ENCODE measurements around the gene MAPK14.
"Not testable (repeated sequence)": the region's sequence is repeated elsewhere in the genome, so short reads cannot be mapped to it uniquely, and the experiment has no call there.

The MAPK14 gene

DNA sequence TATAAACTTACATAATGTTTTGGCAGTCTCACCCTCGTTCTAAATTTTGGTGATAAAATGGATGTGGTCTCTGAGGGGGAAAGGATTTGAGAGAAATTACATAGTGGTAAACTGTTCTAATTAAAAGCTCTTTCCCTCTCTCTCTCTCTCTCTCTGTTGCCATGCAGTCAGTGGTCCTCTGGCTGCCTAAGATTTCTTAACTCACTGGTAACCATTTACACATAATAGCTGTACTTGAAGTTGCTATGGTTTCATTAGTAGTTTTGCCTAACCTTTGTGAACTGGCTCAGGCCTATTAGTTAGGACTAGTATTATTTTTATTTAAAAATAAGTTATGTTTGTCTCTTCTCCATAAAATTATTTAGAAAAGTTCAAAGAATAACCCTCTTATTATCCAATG, 42.0 kb downstream of the MAPK14 start:
- no peak for DNase-seq (ENCODE audit: low spot score)

DNA sequence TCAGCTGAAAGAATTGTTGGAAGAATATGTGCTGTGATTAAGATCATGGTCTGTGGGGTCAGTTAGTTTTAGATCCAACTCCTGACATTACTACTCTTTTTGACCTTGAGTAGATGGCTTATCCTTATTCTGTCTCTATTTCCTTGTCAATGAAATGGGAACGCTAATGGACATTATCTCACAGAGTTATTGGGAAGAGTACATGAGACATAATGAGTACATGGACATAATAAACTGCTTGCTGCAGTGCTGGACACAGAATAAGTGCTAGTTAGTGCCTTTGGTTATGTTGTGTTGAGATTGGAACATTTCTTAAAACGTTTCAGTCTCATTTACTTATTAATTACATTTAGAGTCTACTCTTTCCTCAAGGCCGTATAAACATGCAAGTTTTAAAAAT, 42.6 kb downstream of the MAPK14 start:
- no peak for DNase-seq (ENCODE audit: low spot score)

DNA sequence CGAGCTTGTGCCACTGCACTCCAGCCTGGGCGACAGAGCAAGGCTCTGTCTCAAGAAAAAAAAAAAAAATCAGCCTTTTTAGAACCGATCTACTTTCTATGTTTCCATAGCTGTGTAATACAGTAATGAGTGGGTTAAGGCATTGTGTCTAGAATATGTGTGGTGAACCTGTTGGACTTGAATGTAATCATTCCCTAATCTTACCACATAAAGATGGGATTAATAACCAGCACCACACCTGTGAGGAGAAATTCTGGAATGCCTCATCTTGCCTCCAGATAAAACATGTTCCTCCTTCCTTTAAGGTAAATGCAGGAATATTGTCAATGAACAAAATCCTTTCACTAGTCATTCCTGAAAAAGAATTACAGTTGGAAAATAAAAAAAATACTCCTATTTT, 43.7 kb downstream of the MAPK14 start:
- no peak for DNase-seq (ENCODE audit: low spot score)

DNA sequence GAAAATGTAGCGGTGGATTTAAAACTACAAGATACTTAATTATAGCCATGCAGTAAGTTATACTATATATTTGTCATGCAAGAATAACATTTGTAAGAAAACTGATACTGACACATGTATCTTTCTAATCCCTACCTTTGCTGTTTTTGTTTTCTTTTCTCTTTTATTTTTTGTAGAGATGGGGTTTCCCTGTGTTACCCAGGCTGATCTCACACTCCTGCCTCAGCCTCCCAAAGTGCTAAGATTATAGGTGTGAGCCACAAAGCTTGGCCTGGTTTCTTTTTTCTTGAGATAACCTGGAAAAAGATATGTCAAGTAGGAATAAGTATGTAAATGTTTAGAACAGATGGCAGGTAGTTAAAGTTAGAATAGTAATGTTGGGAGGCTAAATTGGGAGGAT, 44.1 kb downstream of the MAPK14 start:
- no peak for DNase-seq (ENCODE audit: low spot score)

DNA sequence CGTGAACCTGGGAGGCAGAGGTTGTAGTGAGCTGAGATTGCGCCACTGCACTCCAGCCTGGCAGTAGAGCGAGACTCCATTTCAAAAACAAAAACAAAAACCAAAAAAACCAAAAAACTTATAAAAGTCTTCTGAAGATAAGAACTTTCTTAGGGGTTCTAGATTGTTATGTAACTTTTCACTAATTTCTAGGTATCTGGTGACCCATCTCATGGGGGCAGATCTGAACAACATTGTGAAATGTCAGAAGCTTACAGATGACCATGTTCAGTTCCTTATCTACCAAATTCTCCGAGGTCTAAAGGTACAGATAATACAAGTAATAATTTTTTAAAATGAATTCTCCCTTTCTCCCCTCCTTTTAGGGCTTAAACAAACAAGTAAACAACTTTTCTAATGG, 45.1 kb downstream of the MAPK14 start:
- DNase-seq (ENCODE audit: low spot score) = no peak

DNA sequence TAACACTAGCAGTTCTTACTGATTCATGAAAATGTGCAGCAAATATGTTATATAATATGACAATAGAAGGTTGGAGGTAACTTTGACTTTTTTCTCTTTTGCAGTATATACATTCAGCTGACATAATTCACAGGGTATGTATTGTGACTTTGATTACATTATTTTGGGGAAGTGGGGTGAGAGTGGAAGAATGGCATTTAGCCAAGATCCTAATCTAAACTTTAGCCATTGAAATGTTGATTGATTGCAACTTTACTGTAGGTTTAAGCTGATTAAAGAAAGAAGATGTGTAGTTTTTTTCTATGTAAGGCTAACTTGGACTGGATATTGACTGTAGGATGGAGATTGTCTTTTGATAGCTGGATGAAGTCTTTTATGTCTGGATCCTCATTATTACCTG, 46.0 kb downstream of the MAPK14 start:
- no peak for DNase-seq (ENCODE audit: low spot score)

DNA sequence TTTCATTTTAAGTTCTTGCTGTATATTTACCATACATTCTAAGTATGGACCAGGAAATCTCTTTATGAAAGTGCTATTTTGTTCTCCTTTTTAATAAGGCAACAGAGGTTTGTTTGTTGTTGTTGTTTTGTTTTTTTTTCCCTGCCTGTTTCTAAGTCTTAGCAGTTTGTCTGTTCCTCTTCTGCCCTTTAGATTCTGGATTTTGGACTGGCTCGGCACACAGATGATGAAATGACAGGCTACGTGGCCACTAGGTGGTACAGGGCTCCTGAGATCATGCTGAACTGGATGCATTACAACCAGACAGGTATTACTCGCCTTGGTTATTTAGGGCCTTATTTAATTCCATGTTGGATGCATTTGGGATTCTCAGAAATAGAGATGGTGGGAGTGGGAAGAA, 48.0 kb downstream of the MAPK14 start:
- peak; percentile 68 for DNase-seq (ENCODE audit: low spot score)

DNA sequence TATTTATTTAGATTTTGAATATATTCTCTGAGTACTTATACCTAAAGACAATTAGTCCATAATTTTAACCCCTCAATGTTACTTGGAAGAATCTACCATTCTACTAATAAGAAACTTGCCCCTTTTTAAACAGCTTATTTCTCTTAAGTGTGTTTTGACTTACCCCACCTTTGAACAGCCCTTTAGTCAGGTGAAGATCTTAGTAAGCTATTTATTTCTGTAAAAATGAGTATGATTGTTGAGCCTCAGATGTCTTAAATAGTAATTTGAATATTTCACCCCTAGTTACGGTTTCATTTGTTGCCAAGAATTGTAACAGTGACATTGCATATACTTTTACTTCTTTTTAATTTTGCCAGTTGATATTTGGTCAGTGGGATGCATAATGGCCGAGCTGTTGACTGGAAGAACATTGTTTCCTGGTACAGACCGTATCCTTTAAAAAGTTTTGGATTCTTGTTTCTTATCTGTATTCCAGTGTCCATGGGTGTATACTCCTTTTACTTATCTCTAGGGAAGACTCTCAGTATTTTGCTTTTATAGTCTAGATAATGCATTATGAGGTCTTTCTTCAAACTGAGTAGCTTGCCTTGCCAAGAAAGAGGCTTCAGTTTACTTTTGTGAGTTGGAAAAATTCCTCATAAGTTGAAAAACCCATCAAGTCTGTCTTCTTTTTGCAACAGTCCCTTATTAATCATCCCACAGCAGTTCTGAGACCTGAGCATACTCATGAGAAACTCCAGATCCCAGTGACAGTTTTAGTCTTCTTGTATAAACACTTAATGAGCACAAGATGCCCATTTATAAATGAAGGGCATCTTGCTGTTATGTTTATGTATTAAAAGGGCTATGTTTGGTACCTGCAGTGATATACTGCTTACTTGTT, 48.8 kb downstream of the MAPK14 start:
- no peak for DNase-seq (ENCODE audit: low spot score)

DNA sequence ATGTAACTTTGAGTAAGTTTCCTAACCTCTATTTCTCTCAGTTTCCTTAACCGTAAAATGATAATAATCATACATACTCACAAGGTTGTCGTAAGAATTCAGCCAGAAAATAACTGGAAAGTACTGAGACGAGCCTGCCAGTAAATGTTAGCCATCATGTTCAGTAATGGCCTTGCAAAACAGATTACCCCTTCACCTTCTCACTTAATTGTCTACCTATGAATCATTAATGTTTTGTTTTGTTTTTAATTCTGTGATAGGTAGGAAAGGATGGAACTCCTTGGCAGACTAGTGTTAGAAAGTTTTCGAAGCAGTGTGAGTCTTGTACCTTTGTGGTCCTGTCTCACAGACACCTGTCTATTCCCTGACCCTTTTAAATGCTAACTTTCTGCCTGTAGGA, 50.6 kb downstream of the MAPK14 start:
- no peak for DNase-seq (ENCODE audit: low spot score)

DNA sequence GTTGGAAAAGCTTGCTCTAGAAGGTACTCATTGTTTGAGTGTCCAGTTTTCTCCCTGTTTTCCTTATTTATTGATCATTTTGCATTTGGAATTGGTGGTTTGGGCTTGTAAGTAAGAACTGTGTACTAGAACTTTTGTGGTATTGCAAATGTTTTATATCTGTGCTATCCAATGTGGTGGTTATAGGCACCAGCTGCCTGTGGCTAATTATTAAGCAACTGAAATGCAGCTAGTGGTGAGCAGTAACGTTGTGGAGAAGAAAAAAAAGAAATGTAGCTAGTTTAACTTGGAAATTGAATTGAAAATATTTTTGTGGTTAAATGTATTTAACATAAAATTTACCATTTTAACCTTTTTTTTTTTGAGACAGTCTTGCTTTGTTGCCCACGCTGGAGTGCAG, 52.0 kb downstream of the MAPK14 start:
- DNase-seq (ENCODE audit: low spot score) = no peak

DNA sequence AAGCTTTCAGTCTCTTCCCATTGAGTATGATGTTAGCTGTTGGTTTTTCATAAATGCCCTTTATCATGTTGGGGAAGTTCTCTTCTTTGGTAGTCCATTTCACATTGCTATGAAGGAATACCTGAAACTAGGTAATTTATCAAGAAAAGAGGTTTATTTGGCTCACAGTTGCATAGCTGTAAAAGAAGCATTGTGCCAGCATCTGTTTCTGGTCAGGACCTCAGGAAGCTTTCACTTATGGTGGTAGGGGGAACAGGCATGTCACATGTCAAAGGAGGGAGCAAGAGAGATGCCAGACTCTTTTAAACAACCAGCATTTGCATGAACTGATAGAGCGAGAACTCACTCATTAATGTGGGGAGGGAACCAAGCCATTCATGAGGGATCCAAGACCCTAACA, 54.7 kb downstream of the MAPK14 start:
- DNase-seq (ENCODE audit: low spot score) = no peak

DNA sequence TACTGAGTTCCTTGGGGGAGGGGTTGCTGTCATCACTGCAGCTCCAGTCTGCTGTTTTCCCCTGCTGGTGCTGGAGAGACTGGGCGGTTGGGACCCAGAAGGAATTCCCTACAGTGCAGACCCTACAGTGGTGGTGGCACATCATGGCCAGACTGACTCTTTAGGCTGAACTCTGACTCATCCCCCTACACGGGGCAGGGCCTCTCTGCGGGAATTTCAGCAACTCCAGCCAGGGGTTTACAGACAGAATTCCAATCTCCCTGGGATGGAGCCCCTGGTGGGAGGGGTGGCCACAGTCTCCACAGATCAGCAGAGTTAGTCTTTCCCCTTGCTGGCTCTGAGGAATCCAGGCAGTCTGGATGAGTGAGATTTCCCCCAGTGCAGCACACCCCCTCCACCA, 55.8 kb downstream of the MAPK14 start:
- DNase-seq (ENCODE audit: low spot score) = no peak

DNA sequence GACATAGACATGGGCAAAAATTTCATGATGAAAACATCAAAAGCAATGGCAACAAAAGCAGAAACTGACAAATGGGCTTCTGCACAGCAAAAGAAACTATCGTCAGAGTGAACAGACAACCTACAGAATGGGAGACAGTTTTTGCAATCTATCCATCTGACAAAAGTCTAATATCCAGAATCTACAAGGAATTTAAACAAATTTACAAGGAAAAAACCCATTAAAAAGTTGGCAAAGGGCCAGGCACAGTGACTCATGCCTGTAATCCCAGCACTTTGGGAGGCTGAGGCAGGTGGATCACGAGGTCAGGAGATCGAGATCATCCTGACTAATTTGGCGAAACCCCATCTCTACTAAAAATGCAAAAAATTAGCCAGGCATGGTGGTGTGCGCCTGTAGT, 60.6 kb downstream of the MAPK14 start:
- not testable (repeated sequence) for DNase-seq (ENCODE audit: low spot score)

DNA sequence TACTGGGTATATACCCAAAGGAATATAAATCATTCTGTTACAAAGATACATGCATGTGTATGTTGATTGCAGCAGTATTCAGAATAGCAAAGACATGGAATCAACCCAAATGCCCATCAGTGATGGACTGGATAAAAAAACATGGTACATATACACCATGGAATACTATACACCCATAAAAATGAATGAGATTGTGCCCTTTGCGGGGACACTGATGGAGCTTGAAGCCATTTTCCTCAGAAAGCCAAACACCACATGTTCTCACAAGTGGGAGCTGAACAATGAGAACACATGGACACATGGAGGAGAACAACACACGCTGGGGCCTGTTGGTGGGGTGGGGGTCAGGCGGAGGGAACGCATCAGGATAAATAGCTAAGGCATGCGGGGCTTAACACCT, 61.4 kb downstream of the MAPK14 start:
- DNase-seq (ENCODE audit: low spot score) = no peak

DNA sequence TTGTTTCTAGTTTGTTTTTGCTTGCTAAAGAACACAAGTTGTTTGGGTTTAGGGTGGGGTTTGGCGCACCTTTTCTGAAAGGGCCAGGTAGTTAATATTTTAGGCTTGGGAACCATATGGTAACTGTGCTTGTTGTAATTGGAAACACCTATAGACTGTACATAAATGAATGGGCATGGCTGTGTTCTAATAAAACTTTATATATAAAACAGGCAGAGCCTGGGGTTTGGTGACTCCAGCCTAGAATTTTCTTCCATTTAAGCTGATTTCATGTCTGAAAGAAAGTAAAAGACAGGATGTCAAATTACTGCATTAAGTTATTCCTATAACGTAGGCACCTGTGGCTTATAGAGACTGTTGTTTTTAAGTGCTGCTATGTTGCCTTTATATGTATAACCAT, 66.6 kb downstream of the MAPK14 start:
- no peak for DNase-seq (ENCODE audit: low spot score)

DNA sequence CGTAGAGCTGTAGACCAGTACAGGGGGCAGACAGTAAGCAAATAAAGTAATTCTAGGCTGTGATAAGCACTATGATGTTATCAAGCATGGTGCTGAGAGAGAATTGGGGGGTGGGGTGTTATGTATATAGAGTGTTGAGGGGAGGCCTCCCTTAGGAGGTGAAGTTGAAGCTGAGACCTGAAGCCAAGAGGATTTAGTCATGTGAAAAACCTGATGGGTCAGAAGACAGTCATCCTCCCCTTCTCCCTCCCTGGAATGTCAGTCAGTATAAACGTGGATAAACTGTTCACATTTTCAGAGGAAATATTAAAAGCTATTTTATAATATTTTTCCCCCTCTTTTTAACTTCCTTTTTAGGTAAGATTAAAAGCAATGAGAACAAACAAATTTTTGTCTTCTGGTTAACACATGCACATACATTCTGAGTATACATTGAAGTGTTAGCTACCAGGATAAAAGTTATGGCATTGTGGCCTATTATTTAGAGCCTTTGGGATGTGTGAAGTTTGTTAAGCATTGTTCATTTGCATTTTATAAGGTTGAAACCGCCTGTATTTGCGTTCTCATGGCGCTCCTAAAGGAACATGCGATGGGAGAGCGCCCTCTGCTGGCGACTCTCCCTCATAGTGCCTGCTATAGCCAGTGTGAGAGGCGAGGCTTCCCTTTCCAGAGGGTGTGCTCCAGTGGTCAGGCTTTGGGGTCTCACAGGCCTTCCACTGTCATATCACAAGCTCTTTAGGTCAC, 67.3 kb downstream of the MAPK14 start:
- peak; percentile 91 for DNase-seq (ENCODE audit: low spot score)

DNA sequence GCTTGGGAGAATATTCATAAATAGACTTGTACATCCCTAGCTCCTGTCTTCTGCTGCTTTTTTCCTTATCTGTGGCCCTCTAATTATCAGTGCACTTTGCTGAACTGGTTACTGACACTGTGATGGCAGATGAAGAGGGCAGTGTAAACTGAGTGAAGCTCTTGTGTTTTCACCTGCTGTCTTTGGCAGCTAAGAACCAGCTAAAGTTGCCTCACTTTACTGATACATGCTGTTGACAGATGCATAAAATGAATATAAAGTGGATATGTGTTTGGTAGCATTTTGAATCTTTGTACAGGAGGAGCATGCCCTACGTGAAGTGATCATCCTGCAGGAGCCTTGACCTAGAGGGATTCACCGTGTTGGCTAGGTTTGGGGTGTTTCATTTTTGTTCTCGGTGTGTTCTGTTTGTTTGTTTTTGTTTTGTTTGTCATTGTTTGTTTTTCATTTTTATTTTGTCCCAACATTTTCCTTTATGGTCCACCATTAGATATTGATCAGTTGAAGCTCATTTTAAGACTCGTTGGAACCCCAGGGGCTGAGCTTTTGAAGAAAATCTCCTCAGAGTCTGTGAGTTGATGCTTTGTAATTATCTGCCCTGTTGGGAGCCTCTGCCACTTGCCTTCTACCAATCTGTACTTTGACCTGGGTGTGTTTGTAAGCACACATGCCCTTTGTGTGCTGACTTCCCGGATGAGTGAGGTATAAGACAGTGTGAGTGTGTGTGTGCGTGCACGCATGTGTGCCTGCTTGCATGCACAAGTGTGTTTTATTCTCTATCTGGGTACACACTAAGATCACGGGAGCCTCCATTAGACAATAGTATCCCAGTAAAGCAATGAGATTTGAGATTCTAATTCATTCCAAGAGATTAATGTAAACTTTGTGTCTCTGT, 68.1 kb downstream of the MAPK14 start:
- no peak for DNase-seq (ENCODE audit: low spot score)

DNA sequence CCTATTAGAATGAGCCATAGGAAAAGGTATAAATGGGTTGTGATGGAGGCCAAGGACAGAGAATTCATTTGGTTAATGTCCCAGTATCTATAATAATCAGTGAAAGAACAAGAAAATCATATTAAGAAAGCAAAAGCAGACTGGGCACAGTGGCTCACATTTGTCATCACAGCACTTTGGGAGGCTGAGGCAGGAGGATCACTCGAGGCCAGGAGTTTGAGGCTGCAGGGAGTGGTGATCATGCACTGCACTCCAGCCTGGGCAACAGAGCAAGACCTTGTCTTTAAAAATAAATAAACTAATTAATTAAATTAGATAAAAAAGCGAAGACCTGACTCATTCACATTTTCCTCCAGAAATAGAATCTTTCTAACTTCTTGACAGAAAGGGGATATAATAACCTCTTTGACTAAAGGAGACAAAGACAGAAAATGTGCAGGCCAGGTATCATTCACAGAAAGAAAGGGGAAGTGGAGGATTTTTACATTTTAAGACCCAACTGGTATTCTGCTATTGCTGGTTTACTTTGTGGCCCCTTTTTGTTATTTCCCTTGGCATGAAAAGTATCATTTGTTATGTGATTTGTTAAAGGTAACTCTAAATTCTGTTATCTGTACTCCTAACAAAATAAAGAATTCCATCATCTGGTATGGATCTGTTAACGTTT, 70.8 kb downstream of the MAPK14 start:
- DNase-seq (ENCODE audit: low spot score) = no peak

DNA sequence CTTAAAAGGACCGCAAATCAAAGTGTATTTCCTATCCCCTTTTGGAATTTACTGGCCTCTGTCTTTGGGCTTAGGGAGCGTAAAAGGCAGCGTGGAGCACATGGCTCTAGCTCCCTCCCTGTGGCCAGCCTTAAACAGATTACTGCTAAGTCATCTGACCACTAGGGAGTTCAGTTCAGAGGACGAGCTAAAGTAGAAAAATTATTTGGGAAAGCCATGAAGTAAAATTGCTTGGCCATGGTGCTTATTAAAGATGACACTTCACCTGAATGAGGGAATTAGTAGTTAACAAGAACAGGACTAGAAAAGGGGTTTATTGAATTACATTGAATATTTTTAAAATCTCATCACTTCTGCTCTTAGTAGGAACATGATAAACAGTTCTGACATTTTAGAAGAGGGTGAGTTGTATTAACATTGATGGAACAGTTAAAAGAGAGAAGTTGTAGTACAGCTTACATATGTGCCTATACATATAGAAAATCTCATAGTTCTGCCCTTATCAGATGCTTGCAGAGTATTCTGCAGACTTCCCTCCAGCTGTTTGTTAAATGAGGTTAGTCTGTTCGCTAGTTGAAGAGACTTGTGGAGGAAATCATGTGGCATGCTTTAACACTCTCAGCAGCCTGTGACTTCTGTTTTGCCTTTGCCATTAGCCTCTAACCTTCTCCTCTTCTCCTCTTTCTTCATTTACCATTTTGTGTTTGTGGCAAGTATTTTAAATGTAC, 71.5 kb downstream of the MAPK14 start:
- peak; percentile 68 for DNase-seq (ENCODE audit: low spot score)

DNA sequence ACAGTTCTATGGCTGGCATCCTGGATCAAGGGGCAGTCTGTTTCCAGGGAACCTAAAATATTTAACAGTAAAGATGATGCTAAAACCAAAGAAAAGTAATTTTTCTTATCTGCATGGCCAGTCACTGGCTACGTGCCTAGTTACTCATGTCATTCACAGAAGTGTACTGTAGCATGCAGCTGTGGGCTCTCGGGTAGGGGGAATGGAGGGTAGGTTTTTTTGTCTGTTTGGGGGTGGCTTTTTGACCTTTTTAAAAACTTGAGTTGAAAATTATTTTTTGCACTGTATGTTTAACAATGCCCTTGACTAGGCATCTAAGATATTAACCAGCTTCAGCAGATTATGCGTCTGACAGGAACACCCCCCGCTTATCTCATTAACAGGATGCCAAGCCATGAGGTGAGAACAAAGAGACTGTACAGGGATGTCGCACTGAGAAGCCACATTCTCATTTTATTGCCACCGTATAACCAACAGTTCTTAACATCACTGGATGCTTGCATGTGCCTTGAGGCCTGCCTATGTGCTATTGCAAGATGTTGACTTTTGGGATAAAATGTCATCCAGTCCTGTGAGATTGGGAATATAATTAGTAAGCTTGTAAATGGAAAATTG, 72.4 kb downstream of the MAPK14 start:
- peak; percentile 85 for DNase-seq (ENCODE audit: low spot score)

DNA sequence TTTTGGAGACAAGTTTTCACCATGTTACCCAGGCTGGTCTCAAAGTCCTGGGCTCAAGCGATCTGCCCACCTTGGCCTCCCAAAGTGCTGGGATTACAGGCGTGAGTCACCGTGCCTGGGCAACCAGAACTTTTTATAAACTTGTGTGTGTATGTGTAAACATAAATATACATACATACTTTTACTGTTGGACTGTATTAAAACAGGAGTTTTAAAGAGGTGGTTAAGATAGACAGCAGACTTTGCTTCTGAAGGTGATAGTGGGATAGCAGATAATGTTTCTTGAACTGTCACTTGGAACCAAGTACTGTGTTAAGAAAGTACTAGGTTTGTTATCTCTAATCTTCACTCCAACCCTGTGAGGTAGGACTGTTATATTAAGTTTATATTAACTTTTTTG, 74.1 kb downstream of the MAPK14 start:
- no peak for DNase-seq (ENCODE audit: low spot score)

All from hematopoietic multipotent progenitor cell treated with erythropoietin and hydrocortisone succinate and interleukin-3 and kit ligand, for 15 days (in vitro differentiated cells).